IPS-NIHi11 (cell line): Measurements from ENCODE around the gene RNF213.

Experiments
- DNase-seq: peaks from one replicate; pipeline ENCODE4 v3.0.0; 2012; ENCODE audit warnings: mixed read lengths, low spot score

The RNF213 gene

GRCh38 chr17:80419255-80419654 lies 158.6 kb downstream of the RNF213 start:
- DNase-seq = no peak

- peak; percentile 13 for DNase-seq
These were observed 160.9 kb downstream of the RNF213 start for GRCh38 chr17:80421381-80422090.

GRCh38 chr17:80422276-80422675 lies 161.6 kb downstream of the RNF213 start:
- DNase-seq = no peak

- DNase-seq = no peak
These were observed 162.3 kb downstream of the RNF213 start for GRCh38 chr17:80422981-80423380.

GRCh38 chr17:80423536-80424225 lies 163.0 kb downstream of the RNF213 start:
- no peak for DNase-seq

GRCh38 chr17:80424261-80424660 lies 163.6 kb downstream of the RNF213 start:
- no peak for DNase-seq

GRCh38 chr17:80424878-80425765 lies 164.5 kb downstream of the RNF213 start:
- DNase-seq = peak; percentile 34

GRCh38 chr17:80425835-80426426 lies 165.3 kb downstream of the RNF213 start:
- peak; percentile 4 for DNase-seq

- peak; percentile 98 for DNase-seq
These were observed 166.1 kb downstream of the RNF213 start for GRCh38 chr17:80426671-80427326.

GRCh38 chr17:80427366-80428282 lies 167.0 kb downstream of the RNF213 start:
- DNase-seq = peak; percentile 15

- no peak for DNase-seq
These were observed 167.7 kb downstream of the RNF213 start for GRCh38 chr17:80428363-80428762.

GRCh38 chr17:80428796-80429195 lies 168.1 kb downstream of the RNF213 start:
- no peak for DNase-seq

- DNase-seq = no peak
These were observed 169.0 kb downstream of the RNF213 start for GRCh38 chr17:80429356-80430275.

- no peak for DNase-seq
These were observed 170.0 kb downstream of the RNF213 start for GRCh38 chr17:80430446-80431245.

- DNase-seq = no peak
These were observed 170.9 kb downstream of the RNF213 start for GRCh38 chr17:80431246-80432195.

- no peak for DNase-seq
These were observed 171.8 kb downstream of the RNF213 start for GRCh38 chr17:80432350-80432955.

- no peak for DNase-seq
These were observed 172.4 kb downstream of the RNF213 start for GRCh38 chr17:80432961-80433550.
